Pancreas (tissue), 10 donors: ENCODE data around the gene RBMS1. TPM values are rescaled to one million over a fixed set of nuclear protein-coding genes. Genes with fewer than 3 reads are reported as not detected.
A peak's percentile ranks its signal among the peaks of the same experiment; 100 is the strongest.

Source experiments
- ATAC-seq, 4 donors: fragments of 200-7000 bp; cut with Tn5 transposase; one replicate each; pipeline versions ENCODE4 v1.8.0 to v1.9.1; 2020; ENCODE audit warnings: mild to moderate bottlenecking in 4 of 4, moderate library complexity in 4 of 4
- DNase-seq, 6 donors: peaks; one replicate each; pipeline ENCODE4 v3.0.0-alpha.2; 2020
- FAIRE-seq: peaks from 2 replicates; lab custom pipeline; 2012; peaks lifted over from hg19 to GRCh38; lab: Jason Lieb, UNC
- H3K27ac ChIP-seq, 4 donors: fragments of 200-600 bp; sonication (generic); 1 replicate in 3 of 4; 2 replicates in 1 of 4; pipeline versions ENCODE4 v1.5.0 to v1.8.0; 2020
- H3K27me3 ChIP-seq, 4 donors: fragments of 200-600 bp; one replicate each; pipeline ENCODE4 v1.8.0; 2021
- H3K36me3 ChIP-seq, 3 donors: fragments of 200-600 bp; sonication (generic) in 1 of 3; one replicate each; pipeline versions ENCODE4 v1.5.0 to v1.8.0; 2020 to 2021
- H3K4me1 ChIP-seq, 3 donors: fragments of 200-600 bp; one replicate each; pipeline ENCODE4 v1.8.0; 2021
- H3K4me3 ChIP-seq, 4 donors: fragments of 200-600 bp; sonication (generic) in 2 of 4; one replicate each; pipeline versions ENCODE4 v1.5.0 to v1.8.0; 2020 to 2021
- H3K9me3 ChIP-seq, 4 donors: fragments of 200-600 bp; one replicate each; pipeline ENCODE4 v1.8.0; 2021
- CTCF ChIP-seq, 4 donors: fragments of 200-600 bp; sonication (generic) in 3 of 4; IDR thresholded peaks; one replicate each; pipeline versions ENCODE4 v1.5.0 to v1.8.0; 2021; ENCODE audit warnings: antibody characterized with exemption in 4 of 4
- WGBS, 2 donors: extraction: QIAGEN DNeasy Blood & Tissue Kit; methylation state at CpG; one replicate each; pipeline ENCODE4 v1.1.7; 2013; 5-methylcytosine and 5-hydroxymethylcytosine counted together
- intact Hi-C, 3 donors: fragments of 100-400 bp; cut with DNase I; formaldehyde crosslinking; loops; one replicate each; pipeline versions ENCODE4 v1.11.1 to v1.14.2; 2022
- polyA plus RNA-seq, 2 donors: library from polyadenylated mRNA; stranded (reverse); fragments of 200-250 nt; gene quantifications; one replicate each; pipeline ENCODE4 v1.2.3, GENCODE V29; 2013
- total RNA-seq, 6 donors: library from RNA; stranded (reverse); fragmentation: NEBNext Ultra II Directional in 4 of 6; extraction: Animal tissue kit (Norgen Biotek cat#: 25700) in 4 of 6; gene quantifications; one replicate each; pipeline versions ENCODE4 v1.2.1 to v1.2.4, GENCODE V29; 2021 to 2023
- donor health status: healthy with polysubstance abuse.
- donor health status: DM: no; HTN: no; CAD: no; lungs with moderate emphysema.
- donor health status: DM: no; HTN: no; CAD: no.
- donor health status: control.
- donor health status: control.
- donor health status: Bipolar disorder and iron deficiency.
- donor health status: DM: yes; HTN: yes; CAD: no.
- donor health status: DM: no; HTN: no; CAD: no.
- donor health status: DM: no; HTN: no; CAD: no.
- donor health status: DM: yes; HTN: yes; CAD: no.

Gene RBMS1
- total and polyA plus RNA-seq, 8 donors, result 6.3 to 26.1 (median 8.7) TPM

GRCh38 chr2:160411167-160411566, 82.4 kb downstream of the RBMS1 start:
- Histone ChIP-seq H3K36me3 (no peaks in the 10 kb centered on the region), H3K4me3 (no peak overlapping the region), H3K9me3 (no peaks in the 10 kb centered on the region), H3K4me1 (peaks cover 0 to 4% (median 0%) of the 10 kb centered on the region in 3 donors), H3K27me3 (no peaks in the 10 kb centered on the region), H3K27ac (no peak overlapping the region)
- intact Hi-C loops, result no loop called here
- TF ChIP-seq CTCF (IDR thresholded peaks at IDR 0.05), result no peak
- 41 to 51% methylated on average over 1 of the region's 1 CpG for WGBS, 2 donors
- ATAC-seq (peak in 2 of 4 donors; percentile 16 to 39), FAIRE-seq (no peak), DNase-seq (no peak)

- Histone ChIP-seq H3K9me3 (no peaks in the 10 kb centered on the region), H3K27me3 (no peaks in the 10 kb centered on the region), H3K4me1 (peaks cover 0 to 4% (median 0%) of the 10 kb centered on the region in 3 donors), H3K4me3 (no peak overlapping the region), H3K27ac (no peak overlapping the region), H3K36me3 (no peaks in the 10 kb centered on the region)
- no peak for FAIRE-seq
- TF ChIP-seq CTCF (IDR thresholded peaks at IDR 0.05), result no peak
- WGBS, 2 donors, result 76 to 89% methylated on average over 1 of the region's 1 CpG
- intact Hi-C loops, result no loop called here
- ATAC-seq, result no peak
- no peak for DNase-seq
Measured at GRCh38 chr2:160409480-160409879, 84.1 kb downstream of the RBMS1 start.

DNA sequence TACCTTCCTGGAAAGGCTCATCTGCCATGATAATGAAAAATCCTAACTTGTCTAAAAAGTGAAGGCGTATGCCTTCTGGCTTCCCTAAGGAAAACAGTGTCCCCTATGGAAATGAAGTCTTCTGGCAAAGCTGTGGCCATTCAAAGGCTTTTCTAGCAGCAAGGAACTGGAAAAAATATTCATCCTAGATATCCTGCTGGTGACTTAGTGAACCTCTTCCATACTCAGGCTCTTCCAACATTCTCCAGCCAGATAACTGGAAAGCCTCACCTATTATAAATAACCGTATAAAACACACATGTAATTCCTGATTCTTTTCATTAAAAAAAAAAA, 84.7 kb downstream of the RBMS1 start:
- no peak for FAIRE-seq
- no peak for TF ChIP-seq CTCF (IDR thresholded peaks at IDR 0.05)
- H3K27ac ChIP-seq, result no peak overlapping the region

DNA sequence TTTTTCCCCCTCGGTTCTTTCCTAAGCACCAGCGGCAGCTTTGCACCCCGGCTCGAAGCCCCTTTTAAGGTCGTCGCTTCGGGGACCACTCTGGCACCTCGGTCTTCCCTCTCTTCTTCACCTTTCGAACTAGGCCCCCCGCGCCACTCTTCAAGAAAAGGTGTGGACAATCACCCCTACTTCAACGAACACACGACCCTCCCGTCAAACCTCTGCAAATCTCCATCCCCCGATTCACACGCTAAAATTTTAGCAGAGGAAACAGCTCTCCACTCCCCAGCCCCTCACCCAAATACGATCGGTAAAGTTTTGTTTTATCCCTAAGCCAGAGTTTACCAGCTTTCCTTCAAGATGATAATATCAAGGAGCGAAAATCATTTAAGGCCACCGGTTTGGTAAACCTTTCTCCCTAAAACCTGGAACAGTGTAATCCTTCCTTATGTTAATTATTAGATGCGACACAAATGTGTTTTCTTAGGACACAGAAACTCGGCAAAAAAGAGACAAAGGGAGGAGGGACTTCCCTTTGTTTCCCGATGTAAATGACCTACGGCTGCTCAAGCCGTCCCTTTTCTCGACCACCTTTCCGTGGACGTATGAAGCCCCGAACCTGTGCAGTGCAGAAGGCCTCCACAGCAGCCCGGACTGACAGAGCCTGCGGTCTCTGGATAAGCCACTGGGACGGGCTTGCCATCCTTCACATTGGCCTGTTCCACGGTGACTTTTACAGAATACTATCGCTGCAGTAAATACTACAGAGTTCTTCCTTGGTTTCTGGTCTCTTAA, 85.2 kb downstream of the RBMS1 start:
- Histone ChIP-seq H3K27me3 (no peaks in the 10 kb centered on the region), H3K4me1 (peaks cover 0 to 4% (median 0%) of the 10 kb centered on the region in 3 donors), H3K9me3 (no peaks in the 10 kb centered on the region), H3K4me3 (peak overlapping the region in 2 of 4 donors; percentile 89 to 93), H3K36me3 (no peaks in the 10 kb centered on the region), H3K27ac (no peak overlapping the region)
- intact Hi-C loops, result no loop called here
- no peak for ATAC-seq
- no peak for FAIRE-seq
- TF ChIP-seq CTCF (IDR thresholded peaks at IDR 0.05), result no peak
- 65 to 69% methylated on average over 32 to 34 of the region's 34 CpGs for WGBS, 2 donors
- peak in 1 of 6 donors; percentile 56 for DNase-seq

More for the DNA sequence above, 84.7 kb downstream of the RBMS1 start:
- peaks cover 0 to 4% (median 0%) of the 10 kb centered on the region in 3 donors for H3K4me1 ChIP-seq
- WGBS, 2 donors, result 90 to 91% methylated on average over 2 of the region's 2 CpGs
- H3K9me3 ChIP-seq, result no peaks in the 10 kb centered on the region
- H3K27me3 ChIP-seq, result no peaks in the 10 kb centered on the region
- intact Hi-C loops, result no loop called here
- no peaks in the 10 kb centered on the region for H3K36me3 ChIP-seq
- no peak for DNase-seq
- no peak for ATAC-seq
- no peak overlapping the region for H3K4me3 ChIP-seq
